Measurements from ENCODE around the gene CYB5R4. TPM values are rescaled to one million over a fixed set of nuclear protein-coding genes. Genes with fewer than 3 reads are reported as not detected.

CYB5R4 gene, protein sequence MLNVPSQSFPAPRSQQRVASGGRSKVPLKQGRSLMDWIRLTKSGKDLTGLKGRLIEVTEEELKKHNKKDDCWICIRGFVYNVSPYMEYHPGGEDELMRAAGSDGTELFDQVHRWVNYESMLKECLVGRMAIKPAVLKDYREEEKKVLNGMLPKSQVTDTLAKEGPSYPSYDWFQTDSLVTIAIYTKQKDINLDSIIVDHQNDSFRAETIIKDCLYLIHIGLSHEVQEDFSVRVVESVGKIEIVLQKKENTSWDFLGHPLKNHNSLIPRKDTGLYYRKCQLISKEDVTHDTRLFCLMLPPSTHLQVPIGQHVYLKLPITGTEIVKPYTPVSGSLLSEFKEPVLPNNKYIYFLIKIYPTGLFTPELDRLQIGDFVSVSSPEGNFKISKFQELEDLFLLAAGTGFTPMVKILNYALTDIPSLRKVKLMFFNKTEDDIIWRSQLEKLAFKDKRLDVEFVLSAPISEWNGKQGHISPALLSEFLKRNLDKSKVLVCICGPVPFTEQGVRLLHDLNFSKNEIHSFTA
- 10 to 100 TPM in 2 of 4 donors, 1 to 10 TPM in 2; 8.5 to 13.2 (median 10.2) TPM for total RNA-seq

DNA sequence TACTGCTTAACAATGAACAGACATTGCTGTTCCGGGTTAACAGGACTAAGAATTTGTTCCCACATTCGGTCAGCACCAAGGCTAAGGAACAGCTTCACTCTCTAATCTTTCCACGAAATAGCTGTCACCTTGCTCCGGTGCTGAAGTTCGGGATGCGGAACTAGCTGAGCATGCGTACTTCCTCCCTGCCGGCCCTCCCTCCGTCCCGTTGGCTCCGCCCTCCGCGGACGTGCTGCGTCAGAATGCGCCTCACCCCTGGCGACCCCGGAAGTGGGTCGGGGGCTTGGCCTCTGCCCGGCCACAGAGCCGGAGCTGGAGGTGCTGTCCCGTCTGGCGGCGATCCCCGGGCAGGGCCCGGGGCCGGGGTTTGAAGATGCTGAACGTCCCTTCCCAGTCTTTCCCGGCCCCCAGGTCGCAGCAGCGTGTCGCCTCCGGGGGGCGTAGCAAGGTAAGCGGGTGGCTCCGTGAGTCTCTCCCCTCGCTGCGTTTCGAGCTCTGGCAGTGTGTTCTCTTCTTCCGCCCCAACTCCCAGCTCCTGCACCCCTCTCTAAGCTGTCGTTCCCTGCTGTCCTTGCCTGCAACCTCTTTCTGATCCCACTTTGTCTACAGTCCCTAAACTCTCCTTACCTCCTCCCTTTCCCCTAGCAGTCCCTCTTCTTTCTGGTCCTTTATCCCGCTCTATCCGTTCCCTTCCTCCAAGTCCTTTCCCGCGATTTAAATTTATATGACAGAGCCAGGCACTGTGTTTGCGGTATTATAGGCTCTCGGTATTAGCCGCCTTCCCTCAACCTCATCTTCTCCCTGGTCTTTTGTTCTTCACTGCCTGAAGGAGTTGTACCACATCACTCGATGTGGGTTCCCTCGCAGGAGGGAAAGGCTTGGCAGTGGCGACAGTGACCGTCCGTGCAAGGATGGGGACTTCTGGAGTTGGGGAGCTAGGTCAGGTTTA, at the start of gene CYB5R4:
Gene CYB5R4 (plus strand): TSS at position 280 of the 949 bp plus-strand sequence. CDS start 94 bp downstream, at position 374.
- Histone ChIP-seq H3K4me1 (peaks cover 16 to 20% of the 10 kb centered on the region in 2 donors), H3K27ac (peak within 1 kb of the TSS; percentile 84 to 91 (median 89)), H3K4me3 (peak within 1 kb of the TSS; percentile 88 to 93 (median 90)), H3K9me3 (no peaks in the 10 kb centered on the region), H3K27me3 (peaks cover 0 to 5% (median 2%) of the 10 kb centered on the region in 3 donors), H3K36me3 (peaks cover 0 to 5% of the 10 kb centered on the region in 2 donors)
- in situ Hi-C loops (cut with MboI; ENCODE audit: low sequenced_read_pairs in 4 of 4) (no loop called here), intact Hi-C loops (cut with DNase I; ENCODE audit: low total_unique reads) (loop anchor here (1.0 kb wide), 1 partner anchor 368 kb away; the partner anchor contains the start of gene CEP162)
- peak; percentile 85 to 89 for DNase-seq
- peak; percentile 99 for ATAC-seq
- TF ChIP-seq, protein P1, sequence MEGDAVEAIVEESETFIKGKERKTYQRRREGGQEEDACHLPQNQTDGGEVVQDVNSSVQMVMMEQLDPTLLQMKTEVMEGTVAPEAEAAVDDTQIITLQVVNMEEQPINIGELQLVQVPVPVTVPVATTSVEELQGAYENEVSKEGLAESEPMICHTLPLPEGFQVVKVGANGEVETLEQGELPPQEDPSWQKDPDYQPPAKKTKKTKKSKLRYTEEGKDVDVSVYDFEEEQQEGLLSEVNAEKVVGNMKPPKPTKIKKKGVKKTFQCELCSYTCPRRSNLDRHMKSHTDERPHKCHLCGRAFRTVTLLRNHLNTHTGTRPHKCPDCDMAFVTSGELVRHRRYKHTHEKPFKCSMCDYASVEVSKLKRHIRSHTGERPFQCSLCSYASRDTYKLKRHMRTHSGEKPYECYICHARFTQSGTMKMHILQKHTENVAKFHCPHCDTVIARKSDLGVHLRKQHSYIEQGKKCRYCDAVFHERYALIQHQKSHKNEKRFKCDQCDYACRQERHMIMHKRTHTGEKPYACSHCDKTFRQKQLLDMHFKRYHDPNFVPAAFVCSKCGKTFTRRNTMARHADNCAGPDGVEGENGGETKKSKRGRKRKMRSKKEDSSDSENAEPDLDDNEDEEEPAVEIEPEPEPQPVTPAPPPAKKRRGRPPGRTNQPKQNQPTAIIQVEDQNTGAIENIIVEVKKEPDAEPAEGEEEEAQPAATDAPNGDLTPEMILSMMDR (IDR thresholded peaks at IDR 0.05 in 4 of 5, conservative IDR thresholded peaks at IDR 0.05 in 1 of 5) = peak in 4 of 5 experiments; percentile 23 to 52 (median 36)
- peak; percentile 68 to 82 for TF ChIP-seq POLR2A (IDR thresholded peaks at IDR 0.05)

DNA sequence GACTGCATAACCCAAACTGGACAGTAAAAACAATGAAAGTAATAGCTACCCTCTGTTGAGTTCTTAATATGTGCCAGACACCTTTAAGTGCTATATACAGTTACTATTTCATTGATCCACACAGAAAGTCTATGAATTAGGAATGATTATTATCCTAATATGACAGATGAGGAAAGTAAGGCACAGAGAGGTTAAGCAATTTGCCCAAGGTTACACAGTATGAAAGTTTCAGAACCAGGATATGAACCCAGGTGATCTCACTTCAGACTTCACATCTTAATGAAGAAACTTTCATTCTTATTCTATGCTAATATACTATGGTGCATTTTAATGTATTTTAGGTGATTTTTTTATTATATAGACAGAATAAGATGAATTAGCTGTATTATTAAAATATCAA, 46.9 kb upstream of the CYB5R4 start:
- H3K27ac ChIP-seq = no peak overlapping the region
- no peak for TF ChIP-seq POLR2A (IDR thresholded peaks at IDR 0.05)
- TF ChIP-seq, protein P1 (IDR thresholded peaks at IDR 0.05 in 4 of 5, conservative IDR thresholded peaks at IDR 0.05 in 1 of 5) = no peak
- DNase-seq = no peak
- in situ Hi-C loops (cut with MboI; ENCODE audit: low sequenced_read_pairs in 4 of 4) (no loop called here), intact Hi-C loops (cut with DNase I; ENCODE audit: low total_unique reads) (no loop called here)
- no peaks in the 10 kb centered on the region for H3K9me3 ChIP-seq
- no peaks in the 10 kb centered on the region for H3K4me1 ChIP-seq
- ATAC-seq = no peak
- no peak overlapping the region for H3K4me3 ChIP-seq
- no peaks in the 10 kb centered on the region for H3K36me3 ChIP-seq
- no peaks in the 10 kb centered on the region for H3K27me3 ChIP-seq

DNA sequence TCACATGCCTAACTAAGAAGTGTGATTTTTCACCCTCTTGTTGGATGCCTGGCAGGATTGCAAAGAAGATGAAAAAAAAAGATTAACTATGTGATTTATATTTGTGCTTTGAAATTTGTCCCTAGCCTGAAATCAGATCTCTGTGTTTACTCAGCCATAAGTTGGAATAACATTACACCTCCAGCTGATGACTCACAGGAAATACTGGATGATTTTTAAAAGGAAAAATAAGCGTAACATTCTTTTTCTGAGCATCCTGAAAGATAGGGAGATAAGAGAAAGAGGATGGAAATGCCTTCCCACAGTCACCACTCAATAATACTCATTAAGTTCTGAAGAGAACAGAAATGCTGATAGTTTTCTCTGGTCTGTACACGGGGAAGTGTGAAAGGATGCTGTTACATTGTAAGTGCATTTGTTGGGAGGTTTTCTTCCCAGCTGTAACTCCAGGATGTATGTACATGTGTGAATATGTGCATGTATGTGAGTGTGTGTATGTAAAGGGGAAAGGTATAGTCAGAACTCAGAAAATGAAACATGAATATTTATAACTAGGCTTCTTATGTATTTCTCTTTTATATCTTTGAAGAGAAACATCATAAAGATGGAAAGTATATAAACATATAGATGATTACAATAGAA, 43.7 kb upstream of the CYB5R4 start:
- Histone ChIP-seq H3K4me1 (no peaks in the 10 kb centered on the region), H3K4me3 (no peak overlapping the region), H3K27me3 (no peaks in the 10 kb centered on the region), H3K36me3 (no peaks in the 10 kb centered on the region), H3K27ac (no peak overlapping the region), H3K9me3 (no peaks in the 10 kb centered on the region)
- intact Hi-C loops (cut with DNase I; ENCODE audit: low total_unique reads) (no loop called here), in situ Hi-C loops (cut with MboI; ENCODE audit: low sequenced_read_pairs in 4 of 4) (no loop called here)
- no peak for DNase-seq
- no peak for ATAC-seq
- TF ChIP-seq, protein P1 (IDR thresholded peaks at IDR 0.05 in 4 of 5, conservative IDR thresholded peaks at IDR 0.05 in 1 of 5) = no peak
- TF ChIP-seq POLR2A (IDR thresholded peaks at IDR 0.05) = no peak

DNA sequence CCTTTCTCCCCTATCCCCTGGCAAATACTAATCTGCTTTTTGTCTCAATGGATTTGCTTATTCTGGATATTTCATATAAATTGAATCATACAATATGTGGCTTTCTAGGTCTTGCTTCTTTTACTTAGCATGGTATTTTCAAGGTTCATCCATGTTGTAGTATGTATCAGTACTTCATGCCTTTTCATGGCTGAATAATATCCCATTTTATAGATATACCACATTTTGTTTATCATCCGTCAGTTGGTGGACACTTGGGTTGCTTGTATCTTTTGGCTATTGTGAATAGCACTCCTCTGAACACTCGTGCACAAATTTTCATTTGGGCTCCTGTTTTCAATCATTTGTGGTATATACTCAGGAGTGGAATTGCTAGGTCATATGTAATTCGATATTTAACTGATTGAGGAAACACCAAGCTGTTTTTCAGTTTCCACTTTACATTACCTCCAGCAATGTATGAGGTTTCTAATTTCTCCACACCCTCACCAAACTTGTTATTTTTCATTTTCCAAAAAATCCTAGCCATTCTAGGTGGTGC, 36.8 kb upstream of the CYB5R4 start:
- Histone ChIP-seq H3K4me3 (no peak overlapping the region), H3K27ac (no peak overlapping the region), H3K4me1 (no peaks in the 10 kb centered on the region), H3K9me3 (no peaks in the 10 kb centered on the region), H3K36me3 (no peaks in the 10 kb centered on the region), H3K27me3 (no peaks in the 10 kb centered on the region)
- in situ Hi-C loops (cut with MboI; ENCODE audit: low sequenced_read_pairs in 4 of 4) (no loop called here), intact Hi-C loops (cut with DNase I; ENCODE audit: low total_unique reads) (no loop called here)
- DNase-seq = no peak
- ATAC-seq = no peak
- TF ChIP-seq POLR2A (IDR thresholded peaks at IDR 0.05) = no peak
- TF ChIP-seq, protein P1 (IDR thresholded peaks at IDR 0.05 in 4 of 5, conservative IDR thresholded peaks at IDR 0.05 in 1 of 5) = no peak

Measured in gastrocnemius medialis (tissue), 4 donors.